Dedifferentiated amniotic fluid mesenchymal stem cell (primary cell): Measurements from ENCODE around the gene NR6A1.
"Not testable (repeated sequence)": the region's sequence is repeated elsewhere in the genome, so short reads cannot be mapped to it uniquely, and the experiment has no call there.

Experiments used
- DNase-seq: peaks from one replicate; pipeline ENCODE4 v3.0.0-alpha.2; 2016; ENCODE audit errors: extremely low spot score

NR6A1 gene

GRCh38 chr9:124615840-124616239, 155.3 kb downstream of the NR6A1 start:
- not testable (repeated sequence) for DNase-seq

DNA sequence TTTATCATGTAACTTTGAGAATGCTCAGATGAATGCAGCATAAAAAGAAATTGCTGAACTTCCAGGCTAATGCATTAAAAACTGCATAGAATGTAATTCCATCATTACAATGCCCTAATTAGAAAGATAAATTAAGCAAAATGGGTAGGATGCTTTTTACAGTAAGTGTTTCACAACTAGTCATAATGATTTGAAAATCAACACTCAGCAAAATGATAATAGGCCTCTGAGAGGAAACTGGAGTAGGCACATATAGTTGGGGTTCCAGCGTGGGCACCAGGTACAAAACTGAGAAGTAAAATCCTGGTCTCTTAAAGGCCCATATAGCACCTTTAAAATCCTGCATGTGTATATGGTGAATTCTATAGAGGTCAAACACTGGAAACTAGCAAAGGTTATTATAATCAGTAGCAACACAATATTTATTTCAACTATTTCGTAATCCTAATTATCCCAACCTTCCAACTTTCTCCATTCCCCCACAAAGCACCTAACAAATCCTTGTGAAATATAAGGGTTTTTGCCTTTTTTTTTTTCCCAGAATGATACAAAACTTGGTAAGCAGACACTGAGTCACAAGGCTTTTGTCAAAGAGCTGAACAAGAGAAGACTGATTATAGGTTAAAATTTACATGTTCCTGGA, 155.9 kb downstream of the NR6A1 start:
- no peak for DNase-seq

GRCh38 chr9:124613849-124614248, 157.3 kb downstream of the NR6A1 start:
- DNase-seq = no peak

GRCh38 chr9:124611106-124611505, 160.0 kb downstream of the NR6A1 start:
- DNase-seq = no peak

GRCh38 chr9:124606027-124606426, 165.1 kb downstream of the NR6A1 start:
- DNase-seq = no peak

DNA sequence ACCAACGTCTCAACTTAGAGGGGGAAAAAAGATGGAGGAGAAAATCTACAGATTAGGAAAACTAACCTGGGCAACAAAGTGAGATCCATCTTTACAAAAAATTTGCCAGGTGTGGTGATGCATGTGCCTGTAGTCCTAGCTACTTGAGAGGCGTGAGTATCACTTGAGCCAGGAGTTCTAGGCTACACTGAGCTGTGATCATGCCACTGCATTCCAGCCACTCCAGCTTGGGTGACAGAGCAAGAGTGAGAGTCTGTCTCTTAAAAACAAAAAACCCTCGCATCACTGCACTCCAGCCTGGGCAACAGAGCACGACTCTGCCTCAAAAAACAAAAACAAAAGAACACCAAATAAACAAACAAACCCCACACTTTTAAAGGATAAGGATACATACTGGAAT, 165.9 kb downstream of the NR6A1 start:
- DNase-seq = no peak

- DNase-seq = no peak
These were observed 168.5 kb downstream of the NR6A1 start for GRCh38 chr9:124602632-124603031.

- DNase-seq = no peak
These were observed 168.9 kb downstream of the NR6A1 start for GRCh38 chr9:124602204-124602603.

DNA sequence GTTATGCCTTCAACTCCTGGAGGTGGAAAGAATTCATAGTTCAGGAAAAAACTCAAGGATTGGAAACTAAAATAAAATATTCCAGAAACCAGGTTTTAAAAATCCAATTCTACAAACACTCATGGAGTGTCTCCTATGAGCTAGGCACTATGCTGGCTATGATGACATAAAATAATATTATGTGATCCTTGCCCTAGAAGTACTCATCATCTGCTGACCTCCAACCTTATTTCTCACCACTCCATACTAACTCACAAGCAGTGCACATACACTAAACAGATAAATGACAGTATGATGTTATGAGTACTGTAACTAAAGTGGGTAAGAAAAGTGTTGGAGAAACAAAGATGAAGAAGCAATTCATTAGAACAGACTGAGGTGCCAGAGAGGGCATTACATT, 170.7 kb downstream of the NR6A1 start:
- DNase-seq = no peak

GRCh38 chr9:124599121-124599795, 171.9 kb downstream of the NR6A1 start:
- DNase-seq = no peak

GRCh38 chr9:124598048-124598447, 173.1 kb downstream of the NR6A1 start:
- no peak for DNase-seq

- DNase-seq = no peak
These were observed 174.8 kb downstream of the NR6A1 start for GRCh38 chr9:124596172-124596839.

DNA sequence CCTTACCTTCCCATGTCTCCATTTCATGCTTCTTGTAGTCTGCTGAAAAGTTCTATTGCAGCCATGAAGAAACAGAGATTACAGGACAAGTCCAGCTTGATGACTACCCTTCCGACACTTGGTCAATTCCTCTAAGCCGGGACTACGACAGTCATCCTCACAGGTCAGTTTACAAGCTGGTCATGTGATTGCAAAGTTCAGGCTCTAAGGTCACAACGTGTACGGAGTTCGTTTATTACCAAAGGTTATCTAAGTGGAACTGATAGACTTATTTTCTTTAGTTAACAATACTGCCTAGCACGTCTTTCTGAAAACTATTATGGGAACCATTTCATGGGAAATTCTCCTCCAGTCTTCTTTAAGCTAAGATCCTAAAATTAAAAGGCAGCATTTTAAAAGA, 175.4 kb downstream of the NR6A1 start:
- no peak for DNase-seq

DNA sequence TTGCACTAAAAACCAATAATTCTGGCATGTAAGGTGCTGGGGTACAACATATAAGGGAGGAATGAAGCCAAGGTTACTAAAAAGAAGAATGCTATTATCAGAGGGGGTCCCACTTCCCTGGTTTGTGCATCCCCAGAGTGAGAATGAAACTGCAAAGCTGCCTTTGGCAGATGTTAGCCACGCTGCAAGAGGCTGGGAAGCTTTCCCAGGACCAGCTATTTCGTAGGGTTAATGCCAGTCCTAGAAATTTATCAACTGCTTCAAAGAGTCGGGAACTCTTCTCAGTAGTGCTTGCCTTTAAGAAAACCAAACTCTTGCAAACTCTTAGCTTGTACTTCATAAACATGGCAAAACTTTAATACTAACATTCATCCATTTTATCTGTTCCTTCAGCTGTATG, 176.4 kb downstream of the NR6A1 start:
- DNase-seq = no peak

DNA sequence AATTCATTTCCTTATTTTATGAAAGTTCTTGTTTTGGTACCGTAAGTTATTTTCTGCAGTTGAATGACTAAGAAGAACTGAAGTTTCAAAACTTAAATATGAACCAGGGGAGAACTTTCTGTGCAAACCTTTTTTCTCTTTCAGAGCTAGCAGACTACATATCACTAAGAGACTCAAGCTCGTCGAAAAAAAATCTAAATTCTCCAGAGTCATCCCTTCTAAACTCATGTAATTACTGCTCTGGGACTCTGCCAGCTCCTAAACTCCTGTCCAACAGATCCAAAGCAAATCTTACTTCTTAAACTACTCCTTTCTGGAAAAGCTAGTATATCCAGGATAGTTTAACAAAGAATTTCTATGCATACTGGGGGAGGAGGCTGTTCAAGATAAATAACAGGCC, 176.9 kb downstream of the NR6A1 start:
- DNase-seq = no peak

GRCh38 chr9:124593651-124594058, 177.5 kb downstream of the NR6A1 start:
- no peak for DNase-seq

- no peak for DNase-seq
These were observed 177.9 kb downstream of the NR6A1 start for GRCh38 chr9:124593200-124593599.

GRCh38 chr9:124590889-124591641, 180.0 kb downstream of the NR6A1 start:
- no peak for DNase-seq

DNA sequence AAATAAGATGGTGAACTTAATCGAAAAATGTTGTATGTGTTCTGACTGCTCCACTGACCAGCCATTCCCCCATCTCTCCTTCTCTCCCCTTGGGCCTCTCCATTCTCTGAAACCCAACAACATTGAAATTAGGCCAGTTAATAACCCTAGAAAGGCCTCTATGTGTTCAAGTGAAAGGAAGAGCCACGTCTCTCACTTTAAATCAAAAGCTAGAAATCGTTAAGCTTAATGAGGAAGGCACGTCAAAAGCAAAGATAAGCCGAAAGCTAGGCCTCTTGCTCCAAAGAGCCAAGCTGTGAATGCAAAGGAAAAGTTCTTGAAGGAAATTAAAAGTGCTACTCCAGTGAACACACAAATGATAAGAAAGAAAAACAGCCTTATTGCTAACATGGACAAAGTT, 186.5 kb downstream of the NR6A1 start:
- no peak for DNase-seq

- DNase-seq = no peak
These were observed 188.0 kb downstream of the NR6A1 start for GRCh38 chr9:124583134-124583533.

DNA sequence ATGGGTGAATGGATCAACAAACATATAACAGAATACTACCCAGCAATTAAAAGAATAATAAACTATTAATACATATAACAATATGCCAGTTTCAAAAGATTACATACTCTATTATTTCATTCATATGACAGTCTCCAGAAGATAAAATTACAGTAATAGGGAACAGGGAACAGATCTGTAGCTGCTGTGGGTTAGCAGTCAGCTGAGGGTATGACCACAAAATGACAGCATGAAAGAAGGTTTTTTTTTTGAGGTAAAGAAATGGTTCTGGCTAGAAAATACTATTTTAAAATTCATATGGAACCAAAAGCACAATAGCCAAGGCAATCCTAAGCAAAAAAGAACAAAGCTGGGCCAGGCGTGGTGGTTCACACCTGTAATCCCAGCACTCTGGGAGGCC, 190.9 kb downstream of the NR6A1 start:
- no peak for DNase-seq

- no peak for DNase-seq
These were observed 194.4 kb downstream of the NR6A1 start for GRCh38 chr9:124576751-124577150.
